ENCODE results near the gene PFDN1.

The PFDN1 gene

DNA sequence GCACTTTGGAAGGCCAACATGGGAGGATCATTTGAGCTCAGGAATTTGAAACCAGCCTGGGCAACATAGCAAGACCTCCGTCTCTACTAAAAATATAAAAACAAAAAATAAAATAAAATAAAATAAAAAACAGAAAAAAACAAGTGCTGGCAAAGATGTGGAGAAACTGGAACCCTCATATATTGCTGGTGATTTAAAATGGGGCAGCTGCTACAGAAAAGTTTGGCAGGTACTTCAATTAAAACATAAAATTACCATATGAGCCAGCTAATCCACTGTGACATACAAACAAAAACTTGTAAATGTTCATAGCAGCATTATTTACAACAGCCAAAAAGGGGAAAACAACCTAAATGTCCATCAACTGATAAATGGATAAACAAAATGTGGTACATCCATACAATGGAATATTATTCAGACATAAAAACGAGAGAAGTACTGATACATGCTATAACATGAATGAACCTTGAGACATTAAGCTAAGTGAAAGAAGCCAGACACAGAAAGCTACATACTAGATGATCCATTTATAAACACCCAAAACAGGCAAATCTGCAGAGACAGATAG is 42.7 kb downstream of the PFDN1 start:
- H3K4me3 ChIP-seq (ENCODE audit: low read length), result no peak overlapping the region
- TF ChIP-seq, protein P1, sequence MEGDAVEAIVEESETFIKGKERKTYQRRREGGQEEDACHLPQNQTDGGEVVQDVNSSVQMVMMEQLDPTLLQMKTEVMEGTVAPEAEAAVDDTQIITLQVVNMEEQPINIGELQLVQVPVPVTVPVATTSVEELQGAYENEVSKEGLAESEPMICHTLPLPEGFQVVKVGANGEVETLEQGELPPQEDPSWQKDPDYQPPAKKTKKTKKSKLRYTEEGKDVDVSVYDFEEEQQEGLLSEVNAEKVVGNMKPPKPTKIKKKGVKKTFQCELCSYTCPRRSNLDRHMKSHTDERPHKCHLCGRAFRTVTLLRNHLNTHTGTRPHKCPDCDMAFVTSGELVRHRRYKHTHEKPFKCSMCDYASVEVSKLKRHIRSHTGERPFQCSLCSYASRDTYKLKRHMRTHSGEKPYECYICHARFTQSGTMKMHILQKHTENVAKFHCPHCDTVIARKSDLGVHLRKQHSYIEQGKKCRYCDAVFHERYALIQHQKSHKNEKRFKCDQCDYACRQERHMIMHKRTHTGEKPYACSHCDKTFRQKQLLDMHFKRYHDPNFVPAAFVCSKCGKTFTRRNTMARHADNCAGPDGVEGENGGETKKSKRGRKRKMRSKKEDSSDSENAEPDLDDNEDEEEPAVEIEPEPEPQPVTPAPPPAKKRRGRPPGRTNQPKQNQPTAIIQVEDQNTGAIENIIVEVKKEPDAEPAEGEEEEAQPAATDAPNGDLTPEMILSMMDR (conservative IDR thresholded peaks at IDR 0.05; ENCODE audit: low read length), result no peak
- no peak for DNase-seq (ENCODE audit: low read depth)

DNA sequence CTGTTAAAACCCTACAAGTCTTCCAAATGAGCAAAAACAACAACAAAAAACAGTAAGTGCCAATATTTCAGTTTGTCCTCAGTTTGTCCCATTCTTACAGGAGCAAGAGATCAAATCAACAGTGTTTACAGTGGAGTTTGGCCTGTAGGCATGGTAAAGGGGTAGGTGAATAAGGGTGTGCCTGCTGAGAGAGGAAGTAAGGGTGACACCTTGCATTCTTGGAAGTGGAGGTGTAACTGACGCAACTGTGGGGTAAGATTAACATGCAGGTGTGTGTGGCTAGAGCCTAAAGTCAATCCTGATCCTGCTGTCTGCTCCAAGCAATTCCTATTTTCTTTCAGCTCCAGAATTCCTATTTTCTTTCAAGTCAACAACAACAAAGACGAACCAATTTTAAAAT is 43.4 kb downstream of the PFDN1 start:
- H3K4me3 ChIP-seq (ENCODE audit: low read length), result no peak overlapping the region
- TF ChIP-seq, protein P1 (conservative IDR thresholded peaks at IDR 0.05; ENCODE audit: low read length), result no peak
- no peak for DNase-seq (ENCODE audit: low read depth)

DNA sequence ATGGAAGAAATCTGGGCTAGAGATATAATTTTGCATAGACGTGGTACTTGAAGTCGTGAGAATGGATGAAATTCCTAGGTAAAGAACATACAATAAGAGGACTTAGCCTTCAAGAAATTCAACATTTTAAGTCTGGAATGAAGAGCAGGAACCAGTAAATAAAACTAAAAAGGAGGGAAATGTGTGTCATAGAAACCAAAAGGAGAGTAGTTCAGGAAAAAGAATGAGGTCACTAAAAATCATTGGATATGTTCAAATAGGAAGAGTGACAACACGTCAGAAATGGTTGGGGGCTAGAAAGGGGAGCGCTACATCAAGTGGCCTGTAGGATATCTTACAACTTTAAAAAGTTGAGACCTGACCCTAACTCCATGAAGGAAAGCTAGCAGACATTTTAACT is 44.0 kb downstream of the PFDN1 start:
- no peak overlapping the region for H3K4me3 ChIP-seq (ENCODE audit: low read length)
- no peak for DNase-seq (ENCODE audit: low read depth)
- TF ChIP-seq, protein P1 (conservative IDR thresholded peaks at IDR 0.05; ENCODE audit: low read length), result no peak

DNA sequence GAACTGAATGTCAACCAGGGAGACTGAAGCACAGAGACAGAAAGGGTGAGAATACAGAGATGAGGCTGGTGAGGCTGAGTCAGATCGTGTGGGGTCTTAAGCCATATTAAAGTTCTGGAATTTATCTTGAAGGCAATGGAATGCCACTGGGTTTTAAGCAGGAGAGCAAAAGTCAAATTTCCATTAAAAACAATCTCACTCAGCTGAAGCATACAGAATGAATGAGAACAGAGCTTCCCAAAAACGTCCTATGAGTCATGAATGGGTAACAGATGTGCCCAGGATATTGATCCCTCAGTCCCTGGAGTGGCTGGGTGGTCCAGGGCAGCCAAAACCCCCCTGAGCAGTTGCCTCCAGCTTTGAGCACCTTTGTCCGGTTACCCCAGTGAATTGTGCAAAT is 44.9 kb downstream of the PFDN1 start:
- TF ChIP-seq, protein P1 (conservative IDR thresholded peaks at IDR 0.05; ENCODE audit: low read length), result no peak

DNA sequence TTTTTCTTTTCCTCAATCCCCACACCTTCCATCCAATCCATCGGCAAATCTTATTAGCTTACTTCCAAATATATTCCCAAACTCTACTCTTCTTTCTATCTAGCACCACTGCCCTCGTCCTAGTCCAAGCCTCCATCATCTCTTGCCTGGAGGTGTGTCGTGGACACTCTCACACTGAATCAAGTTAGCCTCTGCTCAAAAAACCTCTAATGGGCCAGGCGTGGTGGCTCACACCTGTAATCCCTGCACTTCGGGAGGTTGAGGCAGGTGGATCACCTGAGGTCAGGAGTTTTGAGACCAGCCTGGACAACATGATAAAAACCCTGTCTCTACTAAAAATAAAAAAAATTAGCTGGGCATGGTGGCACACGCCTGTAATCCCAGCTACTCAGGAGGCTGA is 46.2 kb downstream of the PFDN1 start:
- H3K4me3 ChIP-seq (ENCODE audit: low read length), result no peak overlapping the region
- DNase-seq (ENCODE audit: low read depth), result no peak
- TF ChIP-seq, protein P1 (conservative IDR thresholded peaks at IDR 0.05; ENCODE audit: low read length), result no peak

More for the DNA sequence above, 44.9 kb downstream of the PFDN1 start:
- DNase-seq (ENCODE audit: low read depth), result peak; percentile 62
- no peak overlapping the region for H3K4me3 ChIP-seq (ENCODE audit: low read length)

DNA sequence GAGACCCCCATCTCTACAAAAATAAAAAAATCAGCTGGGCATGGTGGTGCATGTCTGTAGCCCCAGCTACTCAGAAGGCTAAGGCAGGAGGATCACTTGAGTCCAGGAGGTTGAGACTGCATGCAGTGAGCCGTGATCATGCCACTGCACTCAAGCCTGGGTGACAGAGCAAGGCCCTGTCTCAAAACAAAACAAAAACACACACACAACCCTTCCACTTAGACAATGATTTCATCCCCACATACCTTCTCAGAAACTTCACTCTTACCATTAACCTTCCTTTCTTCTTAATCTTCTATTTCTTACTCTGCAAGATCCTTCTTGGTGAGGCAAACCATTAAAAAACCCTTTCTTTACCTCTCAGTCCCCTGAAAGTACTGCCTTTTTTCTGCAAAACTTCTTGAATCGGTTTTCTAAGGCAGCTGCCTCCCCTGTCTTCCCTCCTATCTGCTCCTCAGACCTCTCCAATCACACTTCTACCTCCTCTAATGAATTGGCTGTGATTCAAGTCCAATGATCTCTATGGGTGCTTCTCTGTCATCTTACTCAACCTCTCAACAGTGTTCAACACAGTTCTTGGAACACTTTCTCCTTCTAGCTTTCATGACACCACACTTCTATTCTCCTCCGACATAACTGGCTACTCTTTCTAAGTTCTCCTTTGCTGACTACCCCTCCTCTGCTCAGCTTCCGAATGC is 47.3 kb downstream of the PFDN1 start:
- no peak for DNase-seq (ENCODE audit: low read depth)
- H3K4me3 ChIP-seq (ENCODE audit: low read length), result no peak overlapping the region
- TF ChIP-seq, protein P1 (conservative IDR thresholded peaks at IDR 0.05; ENCODE audit: low read length), result no peak

DNA sequence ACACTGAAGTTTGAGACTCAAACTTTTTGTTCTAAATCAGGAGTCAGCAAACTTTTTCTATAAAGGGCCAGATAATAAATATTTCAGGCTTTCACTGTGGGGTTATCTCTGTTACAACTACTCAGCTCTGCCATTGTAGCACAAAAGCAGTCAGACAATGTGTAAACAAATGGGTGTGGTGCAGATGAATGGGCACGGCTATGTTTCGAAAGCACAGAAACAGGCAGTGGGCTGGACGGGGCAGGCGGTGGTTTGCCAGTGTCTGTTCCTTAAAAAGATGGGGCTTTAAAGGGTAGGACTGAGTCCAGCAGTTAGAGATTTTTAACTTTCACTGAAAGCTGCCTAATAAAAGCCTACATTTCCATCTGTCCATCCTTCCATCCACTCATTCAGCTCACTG is 48.9 kb downstream of the PFDN1 start:
- DNase-seq (ENCODE audit: low read depth), result peak; percentile 41
- TF ChIP-seq, protein P1 (conservative IDR thresholded peaks at IDR 0.05; ENCODE audit: low read length), result no peak
- H3K4me3 ChIP-seq (ENCODE audit: low read length), result no peak overlapping the region

All from AG10803 (cell line).